Brain pericyte (primary cell): ENCODE data around the gene INPP5F.
A peak's percentile ranks its signal among the peaks of the same experiment; 100 is the strongest.
"Not testable (repeated sequence)": the region's sequence is repeated elsewhere in the genome, so short reads cannot be mapped to it uniquely, and the experiment has no call there.

Experiments
- DNase-seq: peaks from one replicate; pipeline ENCODE4 v3.0.0-alpha.2; 2012; ENCODE audit warnings: low read depth, low spot score

The INPP5F gene

DNA sequence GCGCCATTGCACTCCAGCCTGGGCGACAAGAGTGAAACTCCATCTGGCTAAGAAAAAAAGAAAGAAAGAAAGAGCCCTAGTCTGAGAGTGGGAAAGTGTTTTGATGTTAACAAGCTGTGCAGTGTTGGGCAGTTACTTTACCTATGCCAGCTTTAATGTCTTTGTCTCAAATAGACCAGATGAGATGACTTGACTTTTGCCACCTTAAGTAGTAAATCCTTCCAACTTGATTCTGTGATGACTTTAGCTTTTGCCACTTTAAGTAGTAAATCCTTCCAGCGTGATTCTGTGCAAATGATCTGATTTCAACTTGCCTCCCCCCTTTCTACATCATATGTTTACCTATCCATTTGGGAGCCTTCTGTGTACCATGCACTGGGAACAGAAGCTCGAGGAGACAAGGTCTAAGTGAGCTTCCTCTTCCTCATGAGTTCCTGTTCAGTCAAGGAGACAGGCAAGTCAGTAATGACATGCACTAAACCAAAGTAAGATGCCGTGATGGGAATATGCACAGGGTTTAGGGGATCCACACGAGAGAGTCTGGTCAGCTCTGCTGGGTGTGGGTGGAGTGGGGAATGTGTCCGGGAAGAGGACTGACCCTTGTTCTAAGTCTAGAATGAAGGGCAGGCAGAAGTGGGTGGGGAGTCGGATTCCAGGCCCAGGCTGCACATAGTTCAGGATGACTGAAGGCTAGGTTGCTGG lies 17.2 kb downstream of the INPP5F start:
- DNase-seq: no peak

DNA sequence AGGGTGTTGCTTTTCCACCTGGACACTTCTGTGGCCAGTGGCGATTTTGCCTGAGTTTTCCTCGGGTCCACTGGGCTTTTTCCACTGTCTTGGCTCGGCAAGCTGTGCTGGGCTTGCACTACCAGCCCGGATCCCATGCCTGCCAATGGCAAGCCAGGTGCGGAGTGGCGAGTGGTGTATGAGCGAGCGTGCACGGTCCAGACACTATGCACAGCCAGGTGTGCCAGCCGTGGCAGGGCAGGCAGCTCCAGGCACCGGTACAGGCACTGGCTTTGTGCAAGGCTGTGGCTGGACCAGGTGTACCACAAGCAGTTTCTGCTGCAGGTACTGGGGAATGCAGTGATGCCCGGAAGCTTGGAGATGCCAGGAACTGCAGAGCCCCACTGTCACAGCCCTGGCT lies 22.1 kb downstream of the INPP5F start:
- DNase-seq: no peak

DNA sequence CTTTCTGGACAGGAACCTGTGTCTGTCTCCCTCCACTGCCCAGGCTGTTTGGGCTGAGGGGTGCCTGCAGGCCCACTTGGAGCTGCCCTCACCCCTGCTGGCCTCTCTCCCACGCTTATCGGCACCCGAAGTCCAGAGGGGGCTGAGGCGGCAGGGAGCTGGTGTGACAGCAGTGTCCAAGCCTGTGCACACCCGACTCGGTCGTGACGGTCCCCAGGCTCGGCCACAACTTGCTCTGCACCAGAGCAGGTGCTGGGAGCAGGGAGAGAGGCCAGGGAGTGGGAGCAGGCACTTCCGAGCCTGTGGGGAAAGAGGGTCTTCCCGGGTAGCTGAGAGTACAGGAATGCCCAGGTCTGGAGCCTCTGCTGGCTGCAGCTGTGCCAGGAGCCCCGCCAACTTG lies 23.0 kb downstream of the INPP5F start:
- no peak for DNase-seq

DNA sequence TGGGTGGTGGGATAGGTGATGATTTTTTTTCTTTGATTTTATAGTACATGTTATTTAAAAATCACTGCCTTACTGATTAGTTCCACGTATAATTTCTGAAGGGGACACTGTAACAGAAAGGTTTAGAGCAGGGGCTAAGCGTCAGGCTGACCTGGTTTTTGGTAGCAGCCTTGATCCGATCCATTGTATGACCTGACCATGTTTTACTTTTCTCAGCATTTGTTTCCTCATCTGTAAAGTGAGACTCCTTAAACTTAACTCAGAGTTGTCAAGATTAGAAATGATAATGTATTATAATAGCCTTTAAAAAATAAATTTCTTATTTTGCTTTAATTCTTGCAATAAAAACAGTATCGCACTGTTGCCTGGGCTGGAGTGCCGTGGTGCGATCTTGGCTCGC lies 23.6 kb downstream of the INPP5F start:
- no peak for DNase-seq

DNA sequence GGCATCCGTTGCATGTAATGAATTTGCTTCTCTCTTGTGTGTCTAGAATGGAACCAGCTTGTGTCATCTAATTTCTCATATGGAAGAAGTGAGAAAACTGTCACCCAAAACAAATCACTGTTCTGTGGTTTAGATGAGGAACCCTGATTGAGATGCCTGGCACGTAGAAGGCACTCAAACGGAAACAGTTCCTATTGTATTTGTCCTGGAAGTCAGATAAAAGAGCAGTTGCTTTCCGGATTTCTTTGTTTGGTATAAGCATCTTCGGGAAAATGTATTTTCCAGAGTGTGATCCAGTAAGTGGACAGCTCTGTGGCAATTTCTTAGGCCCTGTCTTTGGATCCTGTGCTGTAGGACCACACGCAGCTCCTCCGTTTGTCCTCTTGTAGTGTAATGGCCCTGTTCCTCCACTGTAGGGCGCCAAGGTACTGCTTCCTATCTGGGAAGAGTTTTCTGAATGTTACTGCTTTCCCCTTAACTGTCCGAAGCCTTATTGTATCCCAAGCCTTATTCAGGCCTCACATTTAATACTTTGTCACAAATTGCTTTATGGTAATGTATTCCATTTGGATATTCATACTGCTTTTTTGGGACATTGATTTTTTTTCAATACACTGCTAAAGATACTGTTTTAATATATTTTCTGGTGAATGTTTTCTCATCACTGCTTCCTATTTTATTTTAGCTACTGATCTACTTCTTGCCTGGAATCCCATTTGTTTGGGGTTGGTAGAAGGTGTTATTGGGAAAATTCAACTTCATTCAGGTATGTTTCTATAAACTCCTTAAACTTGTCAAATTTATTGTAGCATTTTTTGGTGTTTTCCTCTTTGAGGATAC lies 24.8 kb downstream of the INPP5F start:
- DNase-seq: peak; percentile 31

DNA sequence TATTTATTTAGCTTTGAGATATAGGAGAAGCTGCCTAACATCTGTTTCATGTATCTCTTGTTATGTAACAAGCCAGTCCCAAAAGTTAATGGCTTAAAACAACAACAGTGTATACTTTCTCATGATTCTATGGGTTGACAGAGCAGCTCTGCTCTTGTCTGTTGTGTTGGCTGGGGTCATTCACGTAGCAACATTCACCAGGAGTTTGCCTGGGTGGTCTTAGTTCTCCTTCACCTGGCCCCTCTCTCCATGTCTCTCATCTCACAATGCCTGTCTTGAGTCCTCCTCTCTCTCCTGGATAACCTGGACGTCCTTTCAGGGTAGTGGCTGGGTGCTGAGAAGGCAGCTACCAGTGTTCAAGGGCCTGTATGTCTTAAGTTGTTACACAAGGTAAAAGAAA lies 27.5 kb downstream of the INPP5F start:
- no peak for DNase-seq

DNA sequence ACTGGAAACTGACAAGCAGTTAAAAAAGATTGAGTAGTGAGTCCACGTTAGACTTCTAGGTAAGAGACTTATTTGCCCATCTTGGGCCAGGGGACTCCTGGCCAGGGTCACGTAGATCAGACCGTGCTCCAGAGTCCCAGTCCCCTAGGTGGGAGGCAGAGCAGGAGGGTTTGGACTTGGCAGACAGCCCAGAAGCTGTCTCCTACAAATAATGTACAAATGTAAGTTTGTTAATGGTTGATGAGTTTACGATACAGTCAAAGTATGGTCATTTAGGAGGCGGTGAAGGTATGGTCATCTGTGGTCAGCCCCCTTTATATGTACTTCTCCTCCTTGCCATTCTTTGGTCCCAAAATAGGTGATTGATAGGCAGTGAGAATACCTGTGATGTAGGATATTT lies 28.2 kb downstream of the INPP5F start:
- no peak for DNase-seq

DNA sequence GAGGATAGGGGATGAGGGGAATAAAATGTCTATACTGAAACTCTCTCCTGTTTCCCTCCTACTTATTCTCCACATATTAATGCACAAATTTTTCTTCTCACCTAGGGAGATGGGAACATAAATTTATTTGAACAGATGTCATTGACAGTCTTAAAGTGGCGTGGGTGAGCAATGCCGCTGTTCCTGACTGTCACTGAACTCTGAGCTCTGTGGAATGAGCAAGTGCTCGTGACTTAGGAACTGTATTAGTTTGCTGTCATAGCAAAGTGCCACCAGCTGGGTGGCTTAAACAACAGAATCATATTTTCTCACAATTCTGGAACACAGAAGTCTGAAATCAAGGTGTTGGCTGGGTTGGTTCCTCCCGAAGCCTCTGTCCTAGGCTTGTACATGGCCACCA lies 29.1 kb downstream of the INPP5F start:
- DNase-seq: no peak

DNA sequence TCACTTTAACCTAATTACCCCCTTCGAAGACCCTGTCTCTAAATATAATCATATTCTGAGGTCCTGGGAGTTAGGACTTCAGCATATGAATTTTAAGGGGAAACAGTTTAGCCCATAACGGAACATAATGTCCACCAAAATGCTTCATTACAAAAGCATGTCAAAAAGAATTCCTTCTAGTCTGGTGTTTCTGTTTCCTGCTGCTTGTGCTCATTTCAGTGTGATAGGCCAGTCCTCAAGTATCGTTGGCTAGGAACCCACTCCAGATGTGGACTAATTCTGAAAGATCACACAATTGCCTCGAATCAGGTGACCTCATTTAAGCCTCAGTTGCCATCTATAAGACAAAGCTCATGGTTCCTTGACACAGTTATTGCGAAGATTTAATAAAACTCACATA lies 29.6 kb downstream of the INPP5F start:
- DNase-seq: no peak

DNA sequence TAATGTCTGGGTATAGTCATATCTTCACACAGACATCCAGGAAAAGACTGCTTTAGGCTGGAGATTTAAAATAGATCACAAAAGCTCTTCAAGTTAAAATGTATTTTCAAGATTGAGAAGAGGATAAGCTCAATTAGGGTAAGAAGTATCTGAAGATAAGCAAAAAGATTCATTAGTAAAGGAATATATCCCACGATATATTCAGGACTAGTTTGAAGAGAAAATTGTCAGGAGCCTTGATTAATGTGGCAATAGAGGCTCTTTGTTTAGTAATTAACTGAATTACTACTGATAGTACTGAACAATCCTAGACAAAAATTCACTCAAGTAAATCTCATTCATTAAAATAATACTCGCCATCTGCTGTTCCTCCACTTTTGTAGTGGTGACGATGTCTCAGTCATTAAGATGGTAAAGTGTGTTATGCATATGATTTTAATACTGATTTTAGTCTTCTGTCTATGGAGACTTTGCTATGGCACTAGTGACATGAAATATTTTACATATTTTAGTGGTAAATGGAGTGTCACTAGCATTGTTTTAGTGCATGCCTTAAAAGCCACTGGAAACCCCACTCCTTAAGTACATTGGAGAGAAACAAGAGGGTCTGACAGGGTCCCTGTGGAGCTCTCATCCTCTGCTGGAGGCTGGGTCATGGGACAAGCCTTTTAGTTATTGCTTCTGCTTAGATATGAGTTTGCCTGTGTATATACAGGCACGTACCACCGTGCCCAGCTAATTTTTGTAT lies 32.8 kb downstream of the INPP5F start:
- no peak for DNase-seq

DNA sequence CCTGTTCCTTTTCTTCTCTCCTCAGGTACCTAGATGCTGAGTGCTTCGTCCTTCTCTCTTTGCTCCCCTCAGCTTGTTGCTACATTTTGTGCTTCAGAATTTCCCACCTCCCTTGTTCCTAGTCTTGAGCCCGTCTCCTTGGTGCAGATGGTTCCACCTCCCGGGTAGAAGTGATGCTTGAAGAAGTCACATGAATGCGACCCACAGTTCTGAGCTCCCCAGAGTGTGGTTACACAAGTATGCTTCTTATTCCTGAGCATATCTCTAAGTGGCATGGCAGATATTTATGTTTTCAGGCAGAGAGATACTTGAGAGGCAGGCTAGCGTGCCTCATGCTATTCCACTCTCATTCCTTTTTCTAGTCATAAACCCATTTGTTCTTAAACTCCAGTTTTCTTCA lies 34.0 kb downstream of the INPP5F start:
- no peak for DNase-seq

DNA sequence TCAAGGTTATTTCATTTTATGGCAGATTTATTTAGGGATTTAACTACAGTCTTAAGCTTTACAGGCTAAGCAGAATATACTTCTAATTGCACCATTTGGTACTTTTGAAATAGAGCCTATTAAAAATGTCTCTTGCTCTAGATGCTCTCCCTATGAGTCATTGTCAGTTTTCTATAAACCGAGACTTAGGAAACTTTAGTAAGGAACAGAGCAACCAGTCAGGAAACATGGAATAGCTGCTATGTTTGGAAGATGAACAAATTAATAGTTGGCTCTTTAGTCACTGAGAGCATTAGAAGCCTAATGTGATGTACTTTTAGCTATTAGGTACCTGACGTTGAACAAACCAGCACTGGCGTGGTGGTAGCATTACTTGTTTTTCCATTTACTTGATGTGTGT lies 35.3 kb downstream of the INPP5F start:
- DNase-seq: no peak

DNA sequence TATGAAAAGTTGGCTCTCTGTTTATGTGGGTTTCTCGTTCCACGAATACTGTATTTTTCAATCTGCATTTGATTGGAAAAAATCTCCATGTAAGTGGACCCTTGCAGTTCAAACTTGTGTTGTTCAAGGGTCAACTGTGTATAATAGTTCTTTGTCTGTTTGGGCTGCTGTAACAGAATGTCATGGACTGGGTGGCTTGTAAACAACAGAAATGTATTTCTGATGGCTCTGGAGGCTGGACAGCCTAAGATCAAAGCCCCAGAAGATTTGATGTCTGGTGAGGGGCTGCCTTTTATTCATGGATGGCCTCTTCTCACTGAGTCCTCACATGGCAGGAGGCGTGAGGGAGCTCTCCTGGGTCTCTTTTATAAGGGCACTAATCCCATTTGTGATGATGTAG lies 36.2 kb downstream of the INPP5F start:
- no peak for DNase-seq

DNA sequence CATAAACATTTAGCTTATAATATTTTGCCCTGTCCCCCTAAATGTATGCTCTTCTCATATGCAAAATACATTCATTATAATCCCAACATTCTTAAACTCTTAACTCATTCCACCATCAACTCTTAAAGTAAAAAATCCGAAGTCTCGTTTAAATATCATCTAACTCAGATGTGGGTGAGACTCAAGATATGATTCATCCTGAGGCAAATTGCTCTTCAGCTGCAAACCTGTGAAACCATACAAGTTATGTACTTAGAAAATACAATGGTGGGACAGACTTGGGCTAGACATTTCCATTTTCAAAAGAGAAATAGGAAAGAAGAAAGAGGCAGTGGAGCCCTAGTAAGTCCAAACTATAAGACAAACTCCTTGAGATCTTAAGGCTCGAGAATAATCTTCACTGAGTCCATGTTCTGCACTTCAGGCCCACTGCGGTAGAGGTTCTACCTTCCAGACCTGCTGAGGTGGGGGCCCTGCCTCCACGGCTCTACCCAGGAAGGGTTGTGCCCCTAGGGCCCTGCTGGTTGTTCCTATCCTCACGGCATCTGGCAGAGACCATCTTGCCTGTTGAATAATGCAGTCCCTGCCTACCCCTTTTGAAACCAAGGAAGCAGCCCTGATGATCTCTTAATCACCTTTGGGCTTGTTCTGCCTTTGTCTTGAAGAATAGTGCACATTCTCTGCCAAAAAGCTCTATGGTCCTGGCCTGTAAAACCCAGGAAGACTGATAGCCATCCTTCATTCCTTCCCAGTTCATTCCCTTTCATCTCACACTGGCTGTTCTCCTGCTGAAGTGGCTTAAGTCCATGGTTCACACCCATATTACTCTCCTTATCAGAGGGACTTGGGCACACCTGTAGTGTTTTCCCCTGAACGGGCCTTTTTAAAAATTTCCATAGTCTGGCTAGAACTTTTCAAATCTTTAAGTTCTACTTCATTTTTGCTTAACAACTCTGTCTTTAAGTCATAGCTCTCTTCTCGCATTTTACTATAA lies 37.3 kb downstream of the INPP5F start:
- no peak for DNase-seq

DNA sequence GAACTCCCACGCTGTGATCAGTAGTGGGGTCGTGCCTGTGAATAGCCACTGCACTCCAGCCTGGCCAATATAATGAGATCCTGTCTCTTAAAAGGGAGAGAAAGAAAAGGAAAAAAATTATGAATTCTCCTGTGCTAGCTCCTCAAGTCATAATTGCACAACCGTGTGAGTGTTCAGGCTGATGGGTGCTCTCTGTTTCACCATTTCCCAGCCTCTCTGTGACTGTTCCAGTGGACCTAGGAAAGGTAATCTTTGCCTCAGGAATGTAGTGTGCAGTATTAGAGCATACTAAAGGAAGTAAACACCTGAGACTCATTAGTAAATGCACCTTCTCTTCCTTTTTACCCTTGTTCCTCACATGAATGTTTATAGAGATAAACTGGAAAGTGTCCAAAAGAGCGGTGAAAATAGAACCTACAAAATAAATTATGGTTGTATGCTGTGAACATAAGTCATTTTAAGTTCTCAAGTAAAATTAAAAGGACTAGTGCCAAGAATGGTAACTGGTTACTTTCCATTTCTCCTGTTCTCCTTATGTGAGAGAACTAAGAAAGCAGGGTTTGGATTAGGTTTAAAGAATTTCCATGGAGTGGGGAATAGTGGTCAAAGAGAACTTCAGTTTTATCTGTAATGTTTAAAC lies 42.7 kb downstream of the INPP5F start:
- DNase-seq: no peak

DNA sequence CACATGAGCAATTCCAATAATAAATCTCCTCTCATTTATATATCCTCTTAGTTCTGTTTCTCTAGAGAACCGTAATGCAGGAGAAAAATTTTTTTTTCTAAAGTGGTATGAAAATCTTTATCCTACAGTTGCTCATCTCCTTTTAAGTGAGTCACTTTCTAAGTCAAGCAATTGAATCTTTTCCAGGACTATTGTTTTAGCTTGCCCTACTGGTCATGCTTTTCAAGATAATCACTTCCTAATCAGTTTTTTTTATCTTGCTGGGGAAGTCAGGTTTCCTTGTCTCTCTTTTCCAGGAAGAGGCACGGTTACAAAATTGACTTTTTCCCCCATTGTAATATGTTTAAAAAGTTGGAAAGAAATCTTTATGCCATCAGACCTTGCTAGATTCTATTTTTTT lies 44.0 kb downstream of the INPP5F start:
- no peak for DNase-seq

DNA sequence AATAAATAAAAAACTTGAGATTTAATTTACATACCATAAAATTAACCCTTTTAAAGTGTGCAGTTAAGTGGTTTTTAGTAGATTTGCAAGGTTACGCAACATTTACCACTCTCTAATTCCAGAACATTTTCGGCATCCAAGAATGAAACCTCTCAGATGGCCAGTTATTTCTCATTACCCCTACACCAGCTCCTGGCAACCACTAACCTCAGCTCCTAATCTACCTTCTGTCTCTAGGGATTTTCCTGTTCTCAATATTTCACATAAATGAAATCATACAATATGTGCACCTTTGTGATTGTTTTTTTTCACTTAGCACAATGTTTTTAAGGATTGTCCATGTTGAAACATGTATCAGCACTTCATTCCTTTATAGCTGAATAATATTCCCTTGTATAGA lies 45.1 kb downstream of the INPP5F start:
- DNase-seq: no peak

DNA sequence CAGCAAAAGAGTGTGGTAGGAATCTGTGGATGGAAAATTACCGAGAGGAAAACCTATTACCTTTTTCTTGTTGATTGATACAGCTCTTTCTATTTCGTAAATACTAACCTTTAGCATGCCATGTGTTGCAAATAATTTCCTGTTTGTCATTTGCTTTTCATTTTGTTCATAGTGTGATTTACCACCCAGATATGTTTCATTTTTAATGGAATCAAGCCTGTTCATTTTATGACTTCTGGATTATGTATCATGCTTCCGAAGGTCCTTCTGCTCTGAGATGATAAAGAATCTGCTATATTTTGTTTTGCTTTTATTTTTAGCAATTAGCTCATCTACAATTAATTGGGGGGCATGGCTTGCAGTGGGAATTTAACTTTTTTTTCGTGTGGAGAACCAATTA lies 46.5 kb downstream of the INPP5F start:
- no peak for DNase-seq

DNA sequence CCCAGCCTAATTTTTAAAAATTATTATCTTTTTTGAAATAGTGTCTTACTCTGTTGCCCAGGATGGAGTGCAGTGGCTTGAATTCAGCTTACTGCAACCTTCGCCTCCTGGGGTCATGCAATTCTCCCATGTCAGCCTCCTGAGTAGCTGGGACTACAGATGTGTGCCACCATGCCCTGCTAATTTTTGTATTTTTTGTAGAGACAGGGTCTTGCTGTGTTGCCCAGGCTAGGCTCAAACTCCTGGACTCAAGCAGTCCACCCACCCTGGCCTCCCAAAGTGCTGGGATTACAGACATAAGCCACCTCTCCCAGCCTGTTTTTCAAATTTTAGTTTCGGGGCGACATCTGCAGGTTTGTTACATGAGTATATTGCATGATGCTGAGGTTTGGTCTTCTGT lies 47.2 kb downstream of the INPP5F start:
- not testable (repeated sequence) for DNase-seq

DNA sequence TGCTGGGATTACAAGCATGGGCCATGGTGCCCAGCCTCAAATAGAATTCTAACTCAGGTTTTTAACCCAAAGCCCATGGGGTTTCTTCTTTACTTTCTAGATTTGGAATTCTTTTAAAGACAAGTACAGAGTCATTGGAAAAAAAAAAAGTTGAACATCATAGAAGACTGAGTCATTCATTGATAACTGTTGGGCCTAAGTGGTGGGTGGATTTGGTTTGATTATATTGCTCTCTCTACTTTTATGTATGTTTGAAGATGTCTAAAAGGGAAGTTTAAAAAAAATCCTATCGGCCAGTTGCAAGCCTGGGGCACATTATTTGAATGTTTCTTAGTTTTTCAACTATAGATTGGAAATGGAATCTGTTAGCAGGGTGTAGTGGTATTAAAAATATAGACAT lies 49.7 kb downstream of the INPP5F start:
- no peak for DNase-seq

DNA sequence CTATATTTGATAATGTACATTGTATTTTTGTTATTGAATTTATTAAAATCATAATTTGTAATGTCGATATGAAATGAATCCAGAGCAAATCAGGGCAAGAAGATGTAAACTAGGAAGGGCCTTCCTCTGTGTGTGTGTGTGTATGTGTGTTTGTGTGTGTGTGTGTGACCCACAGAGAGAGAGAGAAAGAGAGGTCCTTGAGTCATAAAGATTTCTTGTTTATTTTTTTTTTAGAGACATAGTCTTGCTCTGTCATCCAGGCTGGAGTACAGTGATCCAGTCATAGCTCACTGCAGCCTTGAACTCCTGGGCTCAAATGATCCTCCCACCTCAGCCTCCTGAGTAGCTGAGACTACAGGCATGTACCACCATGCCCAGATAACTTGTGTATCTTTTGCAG lies 50.7 kb downstream of the INPP5F start:
- DNase-seq: no peak
